Right ventricle myocardium inferior (tissue), 1 donor: ENCODE data around the gene KIAA1958. TPM values are rescaled to one million over a fixed set of nuclear protein-coding genes. Genes with fewer than 3 reads are reported as not detected.

ENCODE experiments used
- ATAC-seq: fragments of 200-7000 bp; cut with Tn5 transposase; one replicate; pipeline ENCODE4 v1.9.1; 2020; ENCODE audit warnings: mild to moderate bottlenecking, moderate library complexity
- DNase-seq: peaks from one replicate; pipeline ENCODE4 v3.0.0; 2021; ENCODE audit errors: missing footprints
- intact Hi-C: fragments of 100-400 bp; cut with DNase I; formaldehyde crosslinking; loops from one replicate; pipeline ENCODE4 v1.11.0; 2022
- long read RNA-seq: library from polyadenylated mRNA; unstranded; transcript quantifications from one replicate; pipeline ENCODE4 v2.0.0, GENCODE V29; 2021
- total RNA-seq: library from RNA; stranded (reverse); fragmentation: NEBNext Ultra II Directional; extraction: Animal tissue kit (Norgen Biotek cat#: 25700); gene quantifications from one replicate; pipeline ENCODE4 v1.2.1, GENCODE V29; 2021
- donor health status: DM: no; HTN: yes; CAD: no; lungs with severe emphysema.

KIAA1958 gene
- 5.0 TPM for total RNA-seq
- long read RNA-seq, partial matches to known transcripts: 2 of 2 reads
- long read RNA-seq, other reads (novel, unspliced or antisense): 0 of 2 reads

DNA sequence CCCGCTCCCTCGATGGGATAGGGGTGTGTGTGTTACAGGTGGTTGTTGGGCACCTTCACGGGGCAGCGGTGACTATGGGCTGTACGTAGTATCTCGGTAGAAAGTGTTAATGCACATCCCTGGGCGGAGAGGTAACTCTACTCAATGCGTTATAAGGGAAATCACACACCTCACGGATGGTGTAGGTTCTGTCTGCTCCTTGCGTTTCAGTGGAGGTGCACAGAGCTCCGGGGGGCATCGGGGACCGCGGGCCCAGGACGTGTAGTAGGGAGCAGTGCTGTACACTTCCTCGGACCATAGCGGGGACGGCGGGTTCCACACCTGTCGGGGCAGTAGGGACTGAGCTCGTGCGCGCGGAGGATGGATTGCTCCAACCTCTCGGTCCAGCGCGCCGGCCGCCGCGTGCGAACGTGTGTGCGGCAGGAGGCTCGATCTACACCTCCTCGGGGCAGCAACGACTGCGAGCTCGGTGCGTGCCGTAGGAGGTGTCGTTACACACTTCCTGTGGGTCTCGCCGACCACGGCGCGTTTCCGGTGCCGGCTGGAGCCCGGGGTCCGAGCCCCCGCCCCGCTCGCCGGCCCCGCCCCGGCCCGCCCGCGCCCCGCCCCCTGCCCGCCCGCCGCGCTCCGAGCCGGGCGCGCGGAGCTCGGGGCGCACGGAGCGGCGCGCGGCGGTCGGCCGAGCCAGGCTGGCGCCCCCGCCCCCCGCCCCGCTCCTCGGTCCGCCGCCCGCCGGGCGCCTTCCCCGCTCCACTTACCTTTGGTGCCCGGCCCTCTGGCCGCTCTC lies at the start of gene KIAA1958:
TSS of gene KIAA1958 (plus strand) at position 607 of the 787 bp plus-strand sequence. CDS start 87,254 bp downstream, outside the sequence.
- DNase-seq: peak; percentile 93
- intact Hi-C loops: no loop called here
- ATAC-seq: peak; percentile 88

DNA sequence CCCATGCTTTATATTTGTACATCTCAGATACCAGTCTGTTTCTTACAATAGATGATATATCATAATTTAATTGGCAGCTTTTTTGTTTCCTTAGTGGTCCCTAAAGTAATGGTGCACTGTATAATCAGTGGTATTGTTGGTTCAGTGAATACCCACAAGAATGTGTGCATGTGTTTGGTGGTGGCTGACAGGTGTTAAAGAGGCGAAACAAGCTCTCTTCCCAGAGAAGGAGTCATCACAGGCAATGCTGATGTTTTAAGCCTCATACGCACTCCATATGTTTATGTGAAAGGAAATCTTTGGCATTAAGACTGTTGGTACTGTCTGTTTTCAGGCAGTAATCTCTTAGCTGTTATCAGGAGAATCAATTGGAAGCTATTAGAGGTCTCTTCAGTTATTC lies 49.2 kb upstream of the KIAA1958 start:
- intact Hi-C loops: no loop called here
- DNase-seq (no peak), ATAC-seq (no peak)

- DNase-seq (no peak), ATAC-seq (no peak)
- intact Hi-C loops: no loop called here
Observed at GRCh38 chr9:112439171-112439570, 47.5 kb upstream of the KIAA1958 start.

- DNase-seq: no peak
- intact Hi-C loops: loop anchor here (10.0 kb wide), 1 partner anchor 265 kb away; no protein-coding TSS in a partner anchor
- ATAC-seq: no peak
Observed at GRCh38 chr9:112439825-112440224, 46.8 kb upstream of the KIAA1958 start.

DNA sequence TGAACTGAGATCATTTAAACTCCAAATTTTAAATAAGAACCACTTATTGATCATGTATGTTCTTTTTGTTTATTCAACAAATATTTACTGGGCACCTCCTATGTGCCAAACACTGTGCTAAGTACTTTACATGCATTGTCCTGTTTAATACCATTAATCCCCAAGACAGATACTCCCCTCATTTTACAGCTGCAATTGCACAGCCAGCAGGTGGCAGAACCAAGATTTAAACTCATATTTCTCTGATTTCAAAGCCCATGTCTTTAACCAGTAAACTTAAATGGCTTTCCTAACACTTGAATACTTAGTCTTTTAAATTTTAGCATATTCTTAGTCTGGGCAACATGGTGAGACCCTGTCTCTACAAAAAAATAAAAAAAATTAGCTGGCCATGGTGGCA lies 43.4 kb upstream of the KIAA1958 start:
- intact Hi-C loops: loop anchor here (10.0 kb wide), 1 partner anchor 262 kb away; no protein-coding TSS in a partner anchor
- no peak for DNase-seq
- ATAC-seq: no peak

DNA sequence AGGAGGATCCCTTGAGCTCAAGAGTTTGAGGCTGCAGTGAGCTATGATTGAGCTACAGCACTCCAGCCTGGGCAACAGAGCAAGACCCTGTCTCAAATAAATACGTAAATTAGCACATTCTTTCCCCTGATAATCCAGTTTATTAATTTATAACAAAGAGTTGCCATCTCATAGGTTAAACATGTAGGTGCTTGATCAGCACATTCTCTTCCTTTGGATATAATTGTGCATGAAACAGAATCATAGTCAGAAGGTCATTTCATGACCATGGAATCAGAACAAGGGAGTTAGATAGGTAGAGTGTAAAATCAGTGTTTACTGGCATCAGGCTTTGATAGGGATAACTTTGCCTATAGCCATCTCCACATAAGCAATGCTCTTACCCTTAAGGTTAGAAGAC lies 43.0 kb upstream of the KIAA1958 start:
- DNase-seq: no peak
- intact Hi-C loops: loop anchor here (10.0 kb wide), 1 partner anchor 261 kb away; no protein-coding TSS in a partner anchor
- no peak for ATAC-seq

DNA sequence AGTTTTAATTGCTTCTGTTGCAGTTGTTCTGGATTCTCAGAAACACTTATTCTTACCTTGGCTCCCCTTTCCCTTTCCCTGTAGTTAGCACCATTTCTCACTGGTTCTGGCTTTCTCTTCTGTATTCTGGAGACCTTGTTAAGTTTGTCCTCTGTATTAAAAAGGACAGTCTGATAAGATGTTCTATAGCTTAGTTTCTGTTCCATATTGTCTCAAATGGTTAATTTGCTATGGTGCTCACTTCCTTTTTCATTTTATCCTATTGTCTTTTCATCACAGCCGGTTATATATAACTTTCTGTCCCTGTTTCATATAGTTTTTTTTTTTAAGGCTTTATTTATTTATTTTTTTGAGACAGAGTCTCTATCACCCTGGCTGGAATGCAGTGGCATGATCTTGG lies 41.4 kb upstream of the KIAA1958 start:
- ATAC-seq (no peak), DNase-seq (no peak)
- intact Hi-C loops: loop anchor here (10.0 kb wide), 1 partner anchor 260 kb away; no protein-coding TSS in a partner anchor

GRCh38 chr9:112446080-112446479 lies 40.5 kb upstream of the KIAA1958 start:
- no peak for ATAC-seq
- no peak for DNase-seq
- intact Hi-C loops: loop anchor here (10.0 kb wide), 1 partner anchor 259 kb away; no protein-coding TSS in a partner anchor

DNA sequence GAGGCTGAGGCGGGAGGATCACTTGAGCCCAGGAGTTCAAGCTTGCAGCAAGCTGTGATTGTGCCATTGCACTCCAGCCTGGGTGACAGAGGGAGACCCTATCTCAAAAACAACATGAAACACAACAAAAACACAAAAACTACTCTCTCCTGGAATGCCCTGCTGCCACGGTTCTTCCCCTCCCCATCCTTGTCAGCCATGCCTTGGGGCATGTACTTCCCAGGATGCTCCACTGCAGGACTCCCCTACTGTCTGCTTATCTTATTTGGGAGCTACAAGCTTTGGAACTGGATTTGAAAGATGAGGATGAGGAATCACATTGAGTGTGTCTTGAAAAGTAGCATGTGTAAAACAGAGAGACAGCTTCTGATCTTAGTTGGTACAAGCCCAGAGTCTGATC lies 40.1 kb upstream of the KIAA1958 start:
- no peak for DNase-seq
- intact Hi-C loops: loop anchor here (10.0 kb wide), 1 partner anchor 258 kb away; no protein-coding TSS in a partner anchor
- ATAC-seq: no peak

DNA sequence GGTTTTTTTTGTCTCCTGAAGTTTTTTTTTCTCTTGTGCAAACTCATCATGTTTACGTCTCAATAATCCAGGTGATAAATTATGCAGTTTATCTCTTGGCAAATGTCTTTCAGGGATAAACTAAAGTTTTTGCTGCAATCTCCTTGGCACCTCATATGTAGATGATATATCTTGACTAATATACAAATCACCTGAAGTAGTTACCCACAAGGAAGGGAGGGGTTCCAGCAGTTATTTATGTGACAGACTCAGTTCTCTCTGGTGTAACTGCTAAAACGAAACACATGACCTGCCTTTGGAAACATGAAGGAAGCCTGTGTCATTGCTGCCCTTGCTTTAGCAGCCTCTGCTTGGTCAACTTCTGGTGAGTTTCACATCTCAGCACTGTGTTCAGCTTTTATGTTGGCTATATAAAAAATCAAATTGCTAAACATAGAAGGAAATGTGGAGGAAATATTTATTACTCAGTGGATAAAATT lies 39.3 kb upstream of the KIAA1958 start:
- intact Hi-C loops: loop anchor here (10.0 kb wide), 1 partner anchor 257 kb away; no protein-coding TSS in a partner anchor
- DNase-seq (no peak), ATAC-seq (peak; percentile 50)

DNA sequence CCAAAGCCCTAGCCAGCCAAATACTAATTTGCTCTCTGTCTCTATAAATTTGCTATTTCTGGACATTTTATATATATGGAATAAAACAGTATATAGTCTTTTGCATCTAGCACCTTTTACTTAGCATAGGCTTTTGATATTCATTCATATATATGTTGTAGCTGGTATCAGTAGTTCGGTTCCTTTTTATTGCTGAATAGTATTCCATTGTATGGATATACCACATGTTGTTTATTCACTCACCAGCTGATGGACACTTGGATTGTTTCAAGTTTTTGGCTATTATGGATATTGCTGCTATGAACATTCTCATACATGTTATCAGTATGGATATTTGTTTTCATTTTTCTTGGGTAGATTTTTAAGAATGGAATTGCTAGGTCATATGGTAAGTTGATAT lies 23.8 kb upstream of the KIAA1958 start:
- no peak for ATAC-seq
- no peak for DNase-seq
- intact Hi-C loops: no loop called here

GRCh38 chr9:112465352-112465751 lies 21.3 kb upstream of the KIAA1958 start:
- intact Hi-C loops: no loop called here
- ATAC-seq: no peak

GRCh38 chr9:112472996-112473395 lies 13.6 kb upstream of the KIAA1958 start:
- DNase-seq (no peak), ATAC-seq (no peak)
- intact Hi-C loops: loop anchor here (10.0 kb wide), 1 partner anchor 232 kb away; no protein-coding TSS in a partner anchor

More at GRCh38 chr9:112465352-112465751, 21.3 kb upstream of the KIAA1958 start:
- DNase-seq: no peak

- no peak for DNase-seq
- no peak for ATAC-seq
- intact Hi-C loops: loop anchor here (10.0 kb wide), 1 partner anchor 231 kb away; no protein-coding TSS in a partner anchor
Observed at GRCh38 chr9:112473986-112474385, 12.6 kb upstream of the KIAA1958 start.

DNA sequence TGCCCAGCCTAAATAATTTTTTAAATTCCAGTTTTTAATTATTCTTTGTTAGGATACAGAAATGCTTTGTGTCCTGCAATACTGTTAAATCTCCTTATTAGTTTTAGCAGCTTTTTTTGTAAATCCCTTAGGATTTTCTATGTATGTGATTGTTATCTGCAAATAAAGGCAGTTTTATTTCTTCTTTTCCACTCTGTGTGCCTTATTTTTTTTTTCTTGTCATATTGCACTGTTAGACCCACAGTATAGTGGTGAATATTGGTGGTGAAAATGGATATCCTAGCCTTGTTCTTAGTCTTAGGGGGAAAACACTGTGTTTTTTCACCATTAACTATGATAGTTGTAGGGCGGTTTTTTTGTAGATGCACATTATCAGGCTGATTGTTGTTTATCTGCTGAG lies 11.3 kb upstream of the KIAA1958 start:
- ATAC-seq: no peak
- intact Hi-C loops: loop anchor here (10.0 kb wide), 1 partner anchor 229 kb away; no protein-coding TSS in a partner anchor
- no peak for DNase-seq

GRCh38 chr9:112477330-112477729 lies 9.3 kb upstream of the KIAA1958 start:
- DNase-seq (no peak), ATAC-seq (peak; percentile 90)
- intact Hi-C loops: loop anchor here (10.0 kb wide), 1 partner anchor 227 kb away; no protein-coding TSS in a partner anchor

DNA sequence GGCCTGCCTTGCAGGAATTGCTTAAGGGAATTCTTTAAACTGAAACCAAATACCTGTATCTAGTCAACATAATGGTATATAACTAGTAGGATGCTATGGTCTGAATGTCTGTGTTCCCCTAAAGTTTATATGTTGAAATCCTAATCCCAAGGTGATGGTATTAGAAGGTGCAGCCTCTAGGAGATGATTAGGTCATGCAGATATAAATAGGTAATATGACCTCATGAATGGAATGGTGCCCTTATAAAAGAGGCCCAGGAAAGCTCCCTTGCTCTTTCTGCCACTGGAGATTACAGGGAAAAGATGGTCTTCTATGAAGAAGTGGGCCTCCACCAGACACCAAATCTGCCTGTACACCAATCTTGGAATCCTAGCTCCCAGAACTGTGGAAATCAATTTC lies 7.4 kb upstream of the KIAA1958 start:
- DNase-seq: no peak
- intact Hi-C loops: loop anchor here (10.0 kb wide), 1 partner anchor 226 kb away; no protein-coding TSS in a partner anchor
- no peak for ATAC-seq

DNA sequence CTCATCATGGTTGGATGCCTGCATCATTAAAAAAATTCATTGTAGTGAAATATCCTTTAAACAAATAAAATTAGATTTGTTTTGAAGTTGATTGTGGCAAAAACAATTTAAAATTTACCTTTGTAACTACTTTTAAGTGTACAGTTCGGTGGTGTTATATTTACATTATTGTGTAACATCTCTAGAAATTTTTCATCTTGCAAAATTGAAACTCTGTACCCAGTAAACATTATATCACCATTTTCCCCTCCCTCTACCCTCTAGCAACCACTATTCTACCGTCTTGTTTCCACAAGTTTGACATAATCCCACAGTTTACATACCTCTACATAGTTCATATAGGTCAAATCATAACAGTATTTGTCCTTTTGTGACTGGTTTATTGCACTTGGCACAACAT lies 2.0 kb upstream of the KIAA1958 start:
- intact Hi-C loops: no loop called here
- DNase-seq (no peak), ATAC-seq (no peak)

DNA sequence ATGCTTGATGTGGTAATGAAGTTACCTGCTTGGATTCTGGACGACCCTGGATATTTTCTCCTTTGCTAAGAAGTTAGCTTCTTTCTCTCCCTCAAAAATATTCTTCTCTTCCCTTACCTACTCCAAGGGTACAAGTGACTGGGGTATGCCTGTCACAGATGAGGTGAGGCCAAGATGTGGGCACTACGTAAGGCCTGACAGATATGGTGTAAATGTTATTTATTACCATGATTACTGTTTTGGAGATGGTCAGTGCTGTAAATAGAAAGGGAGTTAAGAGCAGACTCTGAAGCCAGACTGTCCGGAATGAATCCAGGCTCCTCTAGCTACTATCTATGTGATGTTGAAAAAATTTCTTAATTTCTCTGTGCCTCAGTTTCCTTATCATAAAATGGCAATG lies 1.1 kb upstream of the KIAA1958 start:
- DNase-seq (no peak), ATAC-seq (no peak)
- intact Hi-C loops: no loop called here
